C4-2B (cell line): ENCODE results near the gene PTPN1.

Experiments used
- CTCF ChIP-seq: fragments of 450-650 bp; conservative IDR thresholded peaks from 2 replicates; pipeline ENCODE4 v1.5.1; 2017; ENCODE audit warnings: mild to moderate bottlenecking
- ZFX ChIP-seq: fragments of 450-650 bp; IDR thresholded peaks from 2 replicates; pipeline ENCODE4 v1.6.1; 2017

GRCh38 chr20:50491926-50492634 lies 18.1 kb upstream of the PTPN1 start:
- TF ChIP-seq CTCF, result no peak
- TF ChIP-seq ZFX, result no peak
